Measurements from ENCODE around the gene MTMR12.

DNA sequence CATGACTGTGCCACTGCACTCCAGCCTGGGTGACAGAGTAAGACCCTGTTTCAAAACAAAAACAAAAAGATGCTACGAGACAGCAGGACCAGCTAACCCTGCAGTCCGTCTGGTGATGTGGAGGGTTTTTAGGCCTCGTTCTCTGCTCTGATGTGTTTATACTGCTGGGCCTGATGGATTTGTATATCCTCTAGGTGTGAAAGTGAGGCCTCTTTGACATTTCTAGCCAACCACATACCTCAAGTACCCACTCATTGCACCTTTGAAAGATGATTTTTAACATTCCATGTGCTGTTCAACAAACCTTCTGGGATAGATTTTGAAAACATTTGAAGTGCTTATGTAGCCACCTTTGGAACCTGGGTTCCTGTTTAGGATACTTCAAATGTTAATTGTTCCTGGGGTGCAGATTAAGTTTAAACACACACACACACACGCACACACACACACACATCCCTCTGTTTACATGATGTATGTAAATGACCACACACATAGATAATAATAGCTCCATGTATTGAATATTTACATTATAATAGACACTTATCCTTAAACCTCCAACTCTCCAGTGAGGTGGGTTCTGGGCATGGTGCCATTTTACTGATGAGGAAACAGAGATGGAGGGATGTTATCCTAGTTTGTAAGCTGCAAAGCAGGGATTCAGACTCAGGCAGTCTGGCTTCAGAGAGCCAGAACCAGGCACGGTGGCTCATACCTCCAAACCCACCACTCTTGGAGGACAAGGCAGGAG, 89.8 kb downstream of the MTMR12 start:
- TF ChIP-seq, protein P1, sequence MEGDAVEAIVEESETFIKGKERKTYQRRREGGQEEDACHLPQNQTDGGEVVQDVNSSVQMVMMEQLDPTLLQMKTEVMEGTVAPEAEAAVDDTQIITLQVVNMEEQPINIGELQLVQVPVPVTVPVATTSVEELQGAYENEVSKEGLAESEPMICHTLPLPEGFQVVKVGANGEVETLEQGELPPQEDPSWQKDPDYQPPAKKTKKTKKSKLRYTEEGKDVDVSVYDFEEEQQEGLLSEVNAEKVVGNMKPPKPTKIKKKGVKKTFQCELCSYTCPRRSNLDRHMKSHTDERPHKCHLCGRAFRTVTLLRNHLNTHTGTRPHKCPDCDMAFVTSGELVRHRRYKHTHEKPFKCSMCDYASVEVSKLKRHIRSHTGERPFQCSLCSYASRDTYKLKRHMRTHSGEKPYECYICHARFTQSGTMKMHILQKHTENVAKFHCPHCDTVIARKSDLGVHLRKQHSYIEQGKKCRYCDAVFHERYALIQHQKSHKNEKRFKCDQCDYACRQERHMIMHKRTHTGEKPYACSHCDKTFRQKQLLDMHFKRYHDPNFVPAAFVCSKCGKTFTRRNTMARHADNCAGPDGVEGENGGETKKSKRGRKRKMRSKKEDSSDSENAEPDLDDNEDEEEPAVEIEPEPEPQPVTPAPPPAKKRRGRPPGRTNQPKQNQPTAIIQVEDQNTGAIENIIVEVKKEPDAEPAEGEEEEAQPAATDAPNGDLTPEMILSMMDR (IDR thresholded peaks at IDR 0.05; ENCODE audit: borderline replicate concordance, extremely low read depth, low read length, poor library complexity, severe bottlenecking) = no peak
- no peak for TF ChIP-seq EZH2 (IDR thresholded peaks at IDR 0.05; ENCODE audit: borderline replicate concordance, low read depth, low read length, severe bottlenecking)
